Fibroblast of skin of abdomen (primary cell): ENCODE data around the gene ACTN2.

Experiments
- DNase-seq: peaks from one replicate; pipeline ENCODE4 v3.0.0-alpha.2; 2013

The ACTN2 gene

GRCh38 chr1:236785477-236785876, 99.2 kb downstream of the ACTN2 start:
- no peak for DNase-seq

- no peak for DNase-seq
These were observed 100.2 kb downstream of the ACTN2 start for GRCh38 chr1:236786453-236786852.

GRCh38 chr1:236794585-236795034, 108.3 kb downstream of the ACTN2 start:
- no peak for DNase-seq

DNA sequence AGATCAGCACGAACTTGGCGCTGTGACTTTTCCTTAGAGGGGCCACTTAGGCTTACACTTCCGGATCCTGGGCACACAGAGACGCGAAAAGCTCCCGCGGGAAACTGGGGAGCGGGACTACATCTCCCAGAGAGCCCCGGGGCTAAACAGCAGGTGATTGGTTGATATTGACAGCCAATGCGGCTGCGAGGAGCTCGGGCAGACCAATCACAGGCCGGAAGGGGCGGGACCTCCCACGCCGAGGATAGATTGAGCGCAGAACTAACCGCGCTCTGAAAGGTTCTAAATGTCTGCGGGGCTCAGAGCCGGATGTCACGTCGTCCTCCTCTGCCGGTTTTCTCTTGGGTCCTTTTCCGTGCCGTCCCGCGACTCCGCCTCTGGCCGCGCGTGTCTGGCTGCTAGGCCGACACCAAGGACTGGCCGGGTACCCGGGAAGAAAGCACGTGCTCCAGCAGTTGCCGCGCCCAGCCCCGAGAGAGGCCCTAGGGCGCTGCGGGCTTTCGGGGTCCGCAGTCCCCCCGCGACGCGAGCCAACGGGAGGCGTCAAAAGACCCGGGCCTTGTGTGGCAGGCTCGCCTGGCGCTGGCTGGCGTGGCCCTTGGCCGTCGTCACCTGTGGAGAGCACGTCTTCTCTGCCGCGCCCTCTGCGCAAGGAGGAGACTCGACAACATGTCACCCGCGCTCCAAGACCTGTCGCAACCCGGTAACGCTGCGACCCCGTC, 108.9 kb downstream of the ACTN2 start, which contains the start of gene MTR:
Gene MTR, plus strand, starts transcription at position 258 of the 722 bp plus-strand sequence. Its CDS starts 412 bp downstream, at position 670.
- peak; percentile 99 for DNase-seq

DNA sequence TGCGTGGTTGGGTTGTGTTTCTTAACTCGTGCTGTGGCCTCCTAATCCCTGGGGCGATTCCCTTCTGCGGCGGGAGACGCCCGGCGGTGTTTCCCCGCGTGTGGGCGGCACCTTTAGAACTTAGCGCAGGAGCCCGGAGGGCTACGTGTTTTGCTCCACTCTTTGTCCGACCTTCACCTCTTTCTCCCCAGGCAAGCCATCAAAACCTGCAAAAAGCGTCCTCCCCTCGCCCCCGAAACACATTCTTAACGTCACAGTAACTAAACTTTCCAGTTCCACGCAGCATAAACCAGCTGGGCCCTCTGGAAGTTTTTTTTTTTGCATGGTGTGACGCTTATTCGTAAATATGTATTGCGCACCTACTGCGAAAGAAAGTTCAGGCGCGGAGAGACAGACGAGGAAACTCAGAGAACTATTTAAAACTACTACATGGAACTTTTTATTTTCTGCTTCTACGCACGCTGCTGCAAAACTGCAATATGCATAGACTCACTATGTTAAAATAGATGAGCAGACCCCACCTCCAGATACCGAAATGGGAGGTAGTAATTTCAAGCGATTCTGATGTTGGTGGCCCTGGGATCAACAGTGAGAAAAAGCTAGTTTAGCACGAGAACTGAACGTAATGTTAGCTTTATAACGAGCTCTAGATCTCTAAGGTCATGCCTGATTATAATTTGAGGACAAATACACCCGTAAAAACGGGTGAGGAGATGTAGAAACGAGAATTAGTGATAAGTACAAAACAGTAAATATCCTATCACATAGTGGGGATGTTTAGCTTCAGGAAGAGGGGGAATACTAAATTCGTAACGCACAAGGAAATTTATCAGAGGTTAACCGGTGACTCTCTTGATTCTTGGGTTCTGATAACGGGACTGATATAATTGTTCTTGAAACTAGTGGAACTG, 109.7 kb downstream of the ACTN2 start:
- peak; percentile 36 for DNase-seq

DNA sequence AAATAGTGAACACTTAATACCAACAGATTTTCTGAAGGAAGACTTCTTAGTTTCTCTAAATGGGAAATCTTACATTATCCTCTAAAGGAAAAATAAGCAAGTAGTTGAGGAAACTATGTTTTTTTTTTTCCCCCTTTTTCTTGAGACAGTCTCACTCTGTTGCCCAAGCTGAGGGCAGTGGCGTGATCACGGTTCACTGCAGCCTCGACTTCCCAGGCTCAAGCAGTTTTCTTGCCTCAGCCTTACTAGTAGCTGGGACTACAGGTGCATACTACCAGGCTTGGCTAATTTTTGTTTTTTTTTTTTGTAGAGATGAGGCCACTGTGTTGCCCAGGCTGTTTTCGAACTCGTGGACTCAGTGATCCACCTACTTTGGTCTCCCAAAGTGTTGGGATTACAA, 112.7 kb downstream of the ACTN2 start:
- DNase-seq = no peak

- no peak for DNase-seq
These were observed 113.8 kb downstream of the ACTN2 start for GRCh38 chr1:236800002-236800620.

DNA sequence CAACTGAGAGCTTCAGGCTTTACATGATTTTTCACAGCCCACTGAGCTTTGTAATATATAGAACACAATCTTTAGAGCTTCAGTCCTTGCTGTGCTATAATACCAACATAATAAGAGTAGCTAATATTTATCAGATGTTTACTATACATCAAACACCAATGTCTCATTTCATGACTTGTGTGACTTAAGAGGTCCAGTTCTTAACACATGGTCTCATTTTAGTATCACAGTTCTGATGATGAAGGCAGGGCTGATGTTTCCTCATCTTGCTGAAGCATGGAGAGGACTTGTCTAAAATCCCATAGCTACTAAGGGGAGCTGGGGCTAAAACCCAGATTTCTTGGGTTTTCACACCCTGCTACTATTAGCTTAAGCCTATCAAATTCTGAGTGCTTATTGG, 114.3 kb downstream of the ACTN2 start:
- DNase-seq = no peak

DNA sequence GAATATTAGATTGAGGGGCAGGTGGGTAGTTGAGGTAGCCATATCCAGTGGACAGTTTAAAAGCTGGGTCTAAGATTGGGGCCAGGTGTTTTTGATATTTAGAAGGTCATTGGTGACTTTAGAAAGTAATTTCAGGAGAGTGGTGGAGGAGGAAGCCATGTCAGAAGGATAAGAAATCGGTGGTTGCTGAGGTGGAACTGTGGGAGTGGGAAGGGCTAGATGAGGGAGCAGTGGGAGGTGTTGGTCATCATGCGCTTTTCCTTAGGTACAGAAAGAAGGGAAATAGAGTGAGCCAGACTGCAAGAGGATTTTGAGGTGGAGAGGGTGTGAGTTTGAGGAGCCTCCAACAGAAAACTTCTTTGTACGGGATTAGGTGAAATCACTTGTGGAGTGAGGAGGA, 116.0 kb downstream of the ACTN2 start:
- DNase-seq = no peak

- DNase-seq = no peak
These were observed 120.3 kb downstream of the ACTN2 start for GRCh38 chr1:236806634-236807033.

- no peak for DNase-seq
These were observed 121.7 kb downstream of the ACTN2 start for GRCh38 chr1:236808005-236808404.

GRCh38 chr1:236808564-236809130, 122.3 kb downstream of the ACTN2 start:
- no peak for DNase-seq

- no peak for DNase-seq
These were observed 122.8 kb downstream of the ACTN2 start for GRCh38 chr1:236809148-236809547.

- DNase-seq = no peak
These were observed 123.7 kb downstream of the ACTN2 start for GRCh38 chr1:236810018-236810417.

GRCh38 chr1:236812334-236813030, 126.2 kb downstream of the ACTN2 start:
- DNase-seq = no peak
